ENCODE measurements around the gene BLTP3B.

GRCh38 chr12:100164153-100164704, 21.6 kb upstream of the BLTP3B start:
- TF ChIP-seq, protein P1, sequence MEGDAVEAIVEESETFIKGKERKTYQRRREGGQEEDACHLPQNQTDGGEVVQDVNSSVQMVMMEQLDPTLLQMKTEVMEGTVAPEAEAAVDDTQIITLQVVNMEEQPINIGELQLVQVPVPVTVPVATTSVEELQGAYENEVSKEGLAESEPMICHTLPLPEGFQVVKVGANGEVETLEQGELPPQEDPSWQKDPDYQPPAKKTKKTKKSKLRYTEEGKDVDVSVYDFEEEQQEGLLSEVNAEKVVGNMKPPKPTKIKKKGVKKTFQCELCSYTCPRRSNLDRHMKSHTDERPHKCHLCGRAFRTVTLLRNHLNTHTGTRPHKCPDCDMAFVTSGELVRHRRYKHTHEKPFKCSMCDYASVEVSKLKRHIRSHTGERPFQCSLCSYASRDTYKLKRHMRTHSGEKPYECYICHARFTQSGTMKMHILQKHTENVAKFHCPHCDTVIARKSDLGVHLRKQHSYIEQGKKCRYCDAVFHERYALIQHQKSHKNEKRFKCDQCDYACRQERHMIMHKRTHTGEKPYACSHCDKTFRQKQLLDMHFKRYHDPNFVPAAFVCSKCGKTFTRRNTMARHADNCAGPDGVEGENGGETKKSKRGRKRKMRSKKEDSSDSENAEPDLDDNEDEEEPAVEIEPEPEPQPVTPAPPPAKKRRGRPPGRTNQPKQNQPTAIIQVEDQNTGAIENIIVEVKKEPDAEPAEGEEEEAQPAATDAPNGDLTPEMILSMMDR (conservative IDR thresholded peaks at IDR 0.05; ENCODE audit: low read depth, low read length): no peak
- TF ChIP-seq EZH2 (IDR thresholded peaks at IDR 0.05; ENCODE audit: borderline replicate concordance, low read depth, low read length, poor library complexity, severe bottlenecking): no peak
